Panc1 (cell line): ENCODE data around the gene CDC42EP4. TPM values are rescaled to one million over a fixed set of nuclear protein-coding genes. Genes with fewer than 3 reads are reported as not detected.

Source experiments
- ATAC-seq: fragments of 200-7000 bp; cut with Tn5 transposase; 2 replicates; pipeline ENCODE4 v1.9.1; 2020; ENCODE audit warnings: mild to moderate bottlenecking, moderate library complexity
- BruUV-seq: library from RNA; stranded (reverse); fragments of 400-500 nt; replicated peaks from 2 replicates; lab custom pipeline; 2021; lab: Mats Ljungman, UMichigan
- CTCF ChIA-PET: fragments of 300-600 bp; sonication (Branson Sonifier 250); formaldehyde crosslinking; loops from one replicate; lab custom pipeline; 2022; ENCODE audit warnings: antibody characterized with exemption; lab: Charles Lee
- POLR2A ChIA-PET: fragments of 300-600 bp; sonication (Branson Sonifier 250); formaldehyde crosslinking; loops from one replicate; lab custom pipeline; 2022; ENCODE audit warnings: antibody characterized with exemption; lab: Charles Lee
- DNase-seq: peaks from one replicate; pipeline ENCODE4 v3.0.0-alpha.2; 2010; ENCODE audit warnings: low read depth, low spot score
- H3K27ac ChIP-seq: 2 replicates; pipeline ENCODE4 v1.5.1; 2011; ENCODE audit warnings: mild to moderate bottlenecking, low read length, inconsistent platforms
- H3K27me3 ChIP-seq: fragments of 200-500 bp; sonication (Bioruptor generic); 2 replicates; pipeline ENCODE4 v1.6.0; 2014; ENCODE audit warnings: low read length, inconsistent platforms; ENCODE audit not compliant: control insufficient read depth, insufficient read depth
- H3K36me3 ChIP-seq: fragments of 200-500 bp; sonication (Bioruptor generic); 2 replicates; pipeline ENCODE4 v1.5.1; 2014; ENCODE audit warnings: inconsistent platforms, mild to moderate bottlenecking, low read length, moderate library complexity; ENCODE audit not compliant: control insufficient read depth, insufficient read depth
- H3K4me1 ChIP-seq: 2 replicates; pipeline ENCODE4 v1.5.1; 2011; ENCODE audit warnings: inconsistent platforms, mild to moderate bottlenecking, low read length, moderate library complexity; ENCODE audit not compliant: control insufficient read depth, insufficient read depth
- H3K4me3 ChIP-seq, 2 experiments: 2 replicates each; pipeline ENCODE4 v1.5.1; 2011 to 2012; ENCODE audit warnings: low read depth in 2 of 2, low read length in 2 of 2, mild to moderate bottlenecking in 2 of 2, inconsistent platforms in 1 of 2, moderate library complexity in 1 of 2
- H3K9me3 ChIP-seq: fragments of 200-500 bp; sonication (Bioruptor generic); 2 replicates; pipeline ENCODE4 v1.5.1; 2014; ENCODE audit warnings: low read depth, mild to moderate bottlenecking, inconsistent platforms, low read length, moderate library complexity; ENCODE audit not compliant: control insufficient read depth, insufficient read depth
- POLR2AphosphoS5 ChIP-seq: IDR thresholded peaks from 2 replicates; pipeline ENCODE4 v1.6.1; 2012; ENCODE audit warnings: mild to moderate bottlenecking, low read depth, low read length, moderate library complexity
- SIN3A ChIP-seq: IDR thresholded peaks from 2 replicates; pipeline ENCODE4 v1.6.1; 2012; ENCODE audit warnings: low read depth, mild to moderate bottlenecking, low read length, moderate library complexity, borderline replicate concordance; ENCODE audit not compliant: insufficient read depth
- TCF7L2 ChIP-seq: IDR thresholded peaks from 2 replicates; pipeline ENCODE4 v1.6.1; 2011; ENCODE audit warnings: mild to moderate bottlenecking, low read depth, low read length, inconsistent platforms
- in situ Hi-C: cut with HindIII; loops from 2 replicates; pipeline ENCODE4 v1.10.0; 2016; ENCODE audit warnings: low sequenced_read_pairs, low pct_unique_long_range_greater_than_20kb
- intact Hi-C: fragments of 100-400 bp; cut with micrococcal nuclease; formaldehyde crosslinking; loops from one replicate; pipeline ENCODE4 v1.10.0; 2022; ENCODE audit not compliant: unreplicated experiment
- total RNA-seq: library from RNA; stranded (reverse); gene quantifications from one replicate; pipeline ENCODE4 v1.2.1, GENCODE V29; 2021; ENCODE audit not compliant: unreplicated experiment
- TF ChIP-seq, protein P1 (sequence below): fragments of 450-650 bp; IDR thresholded peaks from 2 replicates; pipeline ENCODE4 v1.5.1; 2017; ENCODE audit warnings: mild to moderate bottlenecking
- TF ChIP-seq, protein P2 (sequence below), 2 experiments: IDR thresholded peaks; 2 replicates each; pipeline ENCODE4 v1.6.1; 2011 to 2012; ENCODE audit warnings: low read depth in 2 of 2, control low read depth in 1 of 2, low read length in 1 of 2, mild to moderate bottlenecking in 1 of 2, moderate library complexity in 1 of 2; ENCODE audit not compliant: insufficient read depth in 1 of 2

The CDC42EP4 gene
- total RNA-seq, 1 experiment from 2014 or later: 65.9 TPM

DNA sequence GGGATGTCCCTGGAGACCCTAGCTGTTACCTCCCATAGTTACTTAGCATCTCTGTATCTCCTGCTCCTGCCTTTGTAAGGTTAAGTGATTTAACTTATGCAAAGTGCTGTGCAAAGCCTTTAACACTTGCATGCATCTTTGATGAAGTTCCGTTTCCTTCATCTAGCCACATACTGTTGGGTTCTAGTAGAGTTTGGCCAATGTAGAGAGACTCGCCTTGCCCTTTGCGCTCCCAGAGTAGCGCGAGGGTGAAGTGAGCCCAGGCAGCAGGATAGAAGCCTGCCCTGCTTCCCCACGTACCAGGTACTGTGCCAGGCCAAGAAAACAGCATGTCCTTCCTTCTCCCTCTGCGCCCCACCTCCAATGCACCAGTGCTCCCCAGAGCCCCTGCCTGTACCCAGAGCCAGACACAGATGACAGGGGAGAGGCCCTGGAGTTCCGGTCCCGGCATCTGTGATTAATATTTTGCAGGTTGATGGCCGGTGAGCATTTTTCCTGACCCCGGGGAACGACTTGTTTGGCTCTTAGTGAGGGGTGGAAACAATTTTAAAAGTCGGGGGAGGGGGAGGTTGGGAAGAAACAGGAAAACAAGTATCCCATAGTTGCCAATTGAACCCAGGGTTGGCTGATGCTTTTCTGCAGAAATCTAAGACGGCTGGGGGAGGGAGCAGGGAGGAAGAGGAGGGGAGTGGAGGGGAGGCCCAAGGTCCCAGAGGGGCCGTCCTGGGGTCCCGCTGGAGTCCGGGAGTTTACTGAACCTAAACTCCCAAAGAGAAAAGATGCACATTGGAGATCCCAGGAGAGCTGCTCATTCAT lies 13.1 kb upstream of the CDC42EP4 start:
- Histone ChIP-seq H3K4me3 (no peak overlapping the region), H3K4me1 (no peaks in the 10 kb centered on the region), H3K27ac (no peak overlapping the region), H3K9me3 (no peaks in the 10 kb centered on the region), H3K27me3 (no peaks in the 10 kb centered on the region), H3K36me3 (no peaks in the 10 kb centered on the region)
- POLR2A ChIA-PET: no interaction called here
- no peak for DNase-seq
- ATAC-seq: no peak
- CTCF ChIA-PET: no interaction called here
- intact Hi-C loops: no loop called here
- no TSS peak for BruUV-seq
- TF ChIP-seq SIN3A (no peak), TCF7L2 (no peak), POLR2AphosphoS5 (no peak)
- TF ChIP-seq, protein P1, sequence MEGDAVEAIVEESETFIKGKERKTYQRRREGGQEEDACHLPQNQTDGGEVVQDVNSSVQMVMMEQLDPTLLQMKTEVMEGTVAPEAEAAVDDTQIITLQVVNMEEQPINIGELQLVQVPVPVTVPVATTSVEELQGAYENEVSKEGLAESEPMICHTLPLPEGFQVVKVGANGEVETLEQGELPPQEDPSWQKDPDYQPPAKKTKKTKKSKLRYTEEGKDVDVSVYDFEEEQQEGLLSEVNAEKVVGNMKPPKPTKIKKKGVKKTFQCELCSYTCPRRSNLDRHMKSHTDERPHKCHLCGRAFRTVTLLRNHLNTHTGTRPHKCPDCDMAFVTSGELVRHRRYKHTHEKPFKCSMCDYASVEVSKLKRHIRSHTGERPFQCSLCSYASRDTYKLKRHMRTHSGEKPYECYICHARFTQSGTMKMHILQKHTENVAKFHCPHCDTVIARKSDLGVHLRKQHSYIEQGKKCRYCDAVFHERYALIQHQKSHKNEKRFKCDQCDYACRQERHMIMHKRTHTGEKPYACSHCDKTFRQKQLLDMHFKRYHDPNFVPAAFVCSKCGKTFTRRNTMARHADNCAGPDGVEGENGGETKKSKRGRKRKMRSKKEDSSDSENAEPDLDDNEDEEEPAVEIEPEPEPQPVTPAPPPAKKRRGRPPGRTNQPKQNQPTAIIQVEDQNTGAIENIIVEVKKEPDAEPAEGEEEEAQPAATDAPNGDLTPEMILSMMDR: no peak
- TF ChIP-seq, protein P2, sequence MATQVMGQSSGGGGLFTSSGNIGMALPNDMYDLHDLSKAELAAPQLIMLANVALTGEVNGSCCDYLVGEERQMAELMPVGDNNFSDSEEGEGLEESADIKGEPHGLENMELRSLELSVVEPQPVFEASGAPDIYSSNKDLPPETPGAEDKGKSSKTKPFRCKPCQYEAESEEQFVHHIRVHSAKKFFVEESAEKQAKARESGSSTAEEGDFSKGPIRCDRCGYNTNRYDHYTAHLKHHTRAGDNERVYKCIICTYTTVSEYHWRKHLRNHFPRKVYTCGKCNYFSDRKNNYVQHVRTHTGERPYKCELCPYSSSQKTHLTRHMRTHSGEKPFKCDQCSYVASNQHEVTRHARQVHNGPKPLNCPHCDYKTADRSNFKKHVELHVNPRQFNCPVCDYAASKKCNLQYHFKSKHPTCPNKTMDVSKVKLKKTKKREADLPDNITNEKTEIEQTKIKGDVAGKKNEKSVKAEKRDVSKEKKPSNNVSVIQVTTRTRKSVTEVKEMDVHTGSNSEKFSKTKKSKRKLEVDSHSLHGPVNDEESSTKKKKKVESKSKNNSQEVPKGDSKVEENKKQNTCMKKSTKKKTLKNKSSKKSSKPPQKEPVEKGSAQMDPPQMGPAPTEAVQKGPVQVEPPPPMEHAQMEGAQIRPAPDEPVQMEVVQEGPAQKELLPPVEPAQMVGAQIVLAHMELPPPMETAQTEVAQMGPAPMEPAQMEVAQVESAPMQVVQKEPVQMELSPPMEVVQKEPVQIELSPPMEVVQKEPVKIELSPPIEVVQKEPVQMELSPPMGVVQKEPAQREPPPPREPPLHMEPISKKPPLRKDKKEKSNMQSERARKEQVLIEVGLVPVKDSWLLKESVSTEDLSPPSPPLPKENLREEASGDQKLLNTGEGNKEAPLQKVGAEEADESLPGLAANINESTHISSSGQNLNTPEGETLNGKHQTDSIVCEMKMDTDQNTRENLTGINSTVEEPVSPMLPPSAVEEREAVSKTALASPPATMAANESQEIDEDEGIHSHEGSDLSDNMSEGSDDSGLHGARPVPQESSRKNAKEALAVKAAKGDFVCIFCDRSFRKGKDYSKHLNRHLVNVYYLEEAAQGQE (IDR thresholded peaks at IDR 0.05; ENCODE audit: insufficient read depth in 1 of 2, low read depth in 2 of 2, low read length in 1 of 2): no peak
- in situ Hi-C loops: no loop called here

DNA sequence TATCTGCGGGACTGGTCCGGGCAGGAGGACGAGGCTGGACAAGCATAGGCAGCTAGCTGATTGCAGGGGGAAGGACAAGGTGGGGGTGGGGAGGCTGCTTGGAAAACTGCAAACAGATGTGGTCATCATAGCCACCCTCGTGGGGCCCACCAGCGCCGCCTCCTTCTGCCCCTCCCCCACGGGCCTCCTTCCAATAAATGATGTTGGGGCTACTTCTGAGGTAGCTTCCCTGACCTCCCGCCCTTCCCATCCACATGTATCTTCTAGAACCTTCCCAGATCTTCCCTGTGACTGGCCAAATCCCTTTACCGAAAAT lies 12.3 kb upstream of the CDC42EP4 start:
- ATAC-seq: no peak
- no TSS peak for BruUV-seq
- no peaks in the 10 kb centered on the region for H3K27me3 ChIP-seq

More for the DNA sequence above, 12.3 kb upstream of the CDC42EP4 start:
- no peak for DNase-seq
- H3K4me3 ChIP-seq: no peak overlapping the region
- H3K36me3 ChIP-seq: no peaks in the 10 kb centered on the region
- no peaks in the 10 kb centered on the region for H3K4me1 ChIP-seq
- H3K27ac ChIP-seq: no peak overlapping the region
- intact Hi-C loops: no loop called here
- CTCF ChIA-PET: no interaction called here
- in situ Hi-C loops: no loop called here
- no peaks in the 10 kb centered on the region for H3K9me3 ChIP-seq
- POLR2A ChIA-PET: interaction anchor here (0.6 kb wide), 1 partner anchor 10 kb away, joined by 11 read pairs; no protein-coding TSS in a partner anchor
- TF ChIP-seq TCF7L2 (no peak), POLR2AphosphoS5 (no peak), SIN3A (no peak)
- TF ChIP-seq, protein P1: no peak
- TF ChIP-seq, protein P2 (IDR thresholded peaks at IDR 0.05; ENCODE audit: insufficient read depth in 1 of 2, low read depth in 2 of 2, low read length in 1 of 2): no peak
